Stimulated activated CD8-positive, alpha-beta memory T cell treated with anti-CD3 and anti-CD28 coated beads, Interleukin-15, amount 100 ng/mL, for 1 hour (primary cell): Measurements from ENCODE around the gene PPY.
"Not testable (repeated sequence)": the region's sequence is repeated elsewhere in the genome, so short reads cannot be mapped to it uniquely, and the experiment has no call there.

ENCODE experiments used
- DNase-seq: peaks from one replicate; pipeline ENCODE4 v3.0.0-alpha.2; 2020; ENCODE audit warnings: low read depth

The PPY gene

DNA sequence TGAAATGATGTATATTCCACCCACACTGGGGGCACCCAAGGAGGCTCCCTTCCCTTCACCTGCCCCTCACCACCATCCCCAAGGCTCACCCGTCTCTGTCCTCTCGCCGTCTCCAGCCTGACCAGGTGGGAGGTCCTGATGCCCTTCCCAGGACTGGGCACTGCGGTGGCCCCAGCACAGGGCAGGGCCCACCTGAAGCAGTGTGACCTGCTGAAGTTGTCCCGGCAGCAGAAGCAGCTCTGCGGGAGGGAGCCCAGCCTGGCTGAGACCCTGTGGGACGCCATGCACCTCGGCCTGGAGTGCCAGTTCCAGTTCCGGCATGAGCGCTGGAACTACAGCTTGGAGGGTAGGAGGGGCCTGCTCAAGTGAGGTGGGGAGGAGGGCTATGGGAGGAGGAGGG lies 9.9 kb downstream of the PPY start:
- DNase-seq: no peak

DNA sequence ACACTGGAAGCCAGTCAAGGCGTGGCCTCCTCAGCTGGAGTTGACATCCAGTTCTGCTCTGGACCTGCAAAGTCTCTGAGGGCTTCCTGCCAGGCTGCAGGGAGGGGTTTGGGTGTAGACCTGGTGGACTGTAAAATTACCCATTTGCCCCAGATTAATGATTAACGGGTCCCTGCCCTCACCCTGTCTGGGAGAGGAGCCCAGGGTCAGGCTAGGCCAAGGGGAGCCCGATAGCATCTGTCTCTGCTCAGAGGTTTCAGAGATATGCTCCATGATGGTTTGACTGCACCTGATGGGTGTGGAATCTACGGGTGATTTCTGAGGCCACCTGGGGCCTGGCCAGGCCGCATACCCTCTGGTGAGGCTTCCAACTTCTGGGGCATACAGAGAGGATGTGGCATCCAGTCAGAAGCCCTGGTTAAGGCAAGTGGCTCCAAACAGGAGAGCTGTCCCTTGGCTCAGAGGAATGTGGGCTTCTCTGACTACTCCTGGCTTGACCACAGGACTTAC lies 11.2 kb downstream of the PPY start:
- no peak for DNase-seq

DNA sequence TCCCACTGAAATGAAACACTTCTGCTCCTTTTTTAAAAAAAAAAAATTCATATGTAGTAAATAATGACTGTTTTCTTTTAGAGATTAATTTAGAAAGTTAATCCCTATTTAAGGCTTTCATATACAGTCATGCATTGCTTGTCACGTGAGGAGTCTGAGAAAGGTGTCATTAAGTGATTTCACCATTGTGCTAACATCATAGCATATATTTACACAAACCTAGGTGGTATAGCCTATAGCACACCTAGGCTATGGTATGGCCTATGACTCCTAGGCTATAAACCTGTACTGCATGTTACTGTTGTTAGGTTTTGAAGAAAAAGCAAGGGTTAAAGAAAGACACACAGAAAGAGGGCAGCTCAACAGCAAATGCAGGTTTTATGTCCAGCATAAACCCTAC lies 13.7 kb downstream of the PPY start:
- DNase-seq: no peak

DNA sequence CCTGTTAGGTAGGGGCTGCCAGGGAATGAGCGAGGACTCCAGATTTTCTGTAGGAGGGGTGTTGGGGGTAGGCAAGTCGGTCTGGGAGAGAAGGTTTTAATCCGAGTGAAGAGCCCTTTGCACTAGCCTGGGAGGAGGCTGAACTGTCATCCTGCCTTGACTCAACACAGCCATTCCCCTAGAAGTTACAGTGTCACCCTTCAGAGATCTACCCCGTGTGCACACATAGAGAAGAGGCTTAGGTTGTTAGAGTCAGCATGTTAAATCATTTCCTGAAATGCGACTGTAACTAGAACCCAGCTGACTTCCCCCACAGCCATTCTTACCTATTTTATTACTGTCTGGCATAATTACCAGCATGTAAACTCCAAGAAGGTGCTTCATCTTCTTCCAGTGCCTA lies 14.3 kb downstream of the PPY start:
- DNase-seq: not testable (repeated sequence)

DNA sequence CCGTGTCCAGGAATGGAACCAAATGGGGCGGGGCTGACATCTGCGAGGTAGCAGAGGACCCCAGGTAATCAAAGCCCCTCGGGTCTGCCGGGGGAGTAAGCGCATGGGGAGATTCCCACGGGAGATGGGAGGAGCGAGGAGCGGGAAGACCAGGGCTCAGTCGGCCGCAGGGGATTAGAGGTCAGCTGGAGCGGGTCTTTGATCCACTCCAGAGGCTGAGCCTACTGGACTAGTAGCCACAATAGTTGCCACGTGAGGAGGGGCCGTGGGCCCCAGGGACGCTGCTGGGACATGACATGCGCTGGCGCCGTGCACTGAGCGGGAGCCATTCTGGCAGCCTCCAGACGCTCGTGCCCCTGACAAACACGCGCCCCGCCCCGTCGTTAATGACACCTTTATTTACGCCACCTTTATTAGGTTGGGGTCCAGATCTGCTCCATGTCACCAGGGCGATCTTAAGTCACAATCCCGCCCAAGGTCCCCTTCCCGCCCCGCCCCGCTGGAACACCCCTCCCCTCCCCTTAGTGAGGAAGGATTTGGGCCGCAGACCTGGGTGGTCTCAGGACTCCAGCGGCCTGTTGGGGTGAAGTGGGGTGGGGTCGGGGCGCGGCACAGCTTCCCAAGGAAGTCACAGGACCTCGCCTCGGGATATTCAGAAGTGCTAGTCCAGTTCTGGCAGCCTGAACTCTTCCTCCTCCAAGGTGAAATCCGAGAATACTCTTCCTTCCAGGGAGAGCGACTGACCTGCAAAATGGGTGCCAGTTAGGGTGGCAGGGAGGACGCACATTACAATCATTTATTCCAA lies 15.0 kb downstream of the PPY start:
- no peak for DNase-seq

DNA sequence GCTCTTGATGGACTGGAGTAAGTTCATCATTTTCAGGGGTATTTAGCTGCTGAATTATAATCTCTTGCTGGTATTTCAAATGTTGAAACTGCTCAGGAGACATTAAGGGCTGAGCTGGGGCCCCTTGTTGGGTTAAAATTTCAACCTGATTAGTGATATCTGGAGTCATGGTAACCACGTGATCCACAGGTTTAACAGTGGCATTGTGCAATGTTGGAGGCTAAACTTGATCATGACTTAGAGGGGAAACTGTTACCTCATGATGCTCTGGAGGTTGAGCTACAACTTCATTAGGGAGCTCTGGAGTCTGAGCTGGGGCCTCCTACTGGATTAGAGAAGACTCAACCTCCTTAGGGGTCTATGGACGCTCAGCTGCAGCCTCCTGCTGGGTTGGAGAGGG lies 17.7 kb downstream of the PPY start:
- no peak for DNase-seq

DNA sequence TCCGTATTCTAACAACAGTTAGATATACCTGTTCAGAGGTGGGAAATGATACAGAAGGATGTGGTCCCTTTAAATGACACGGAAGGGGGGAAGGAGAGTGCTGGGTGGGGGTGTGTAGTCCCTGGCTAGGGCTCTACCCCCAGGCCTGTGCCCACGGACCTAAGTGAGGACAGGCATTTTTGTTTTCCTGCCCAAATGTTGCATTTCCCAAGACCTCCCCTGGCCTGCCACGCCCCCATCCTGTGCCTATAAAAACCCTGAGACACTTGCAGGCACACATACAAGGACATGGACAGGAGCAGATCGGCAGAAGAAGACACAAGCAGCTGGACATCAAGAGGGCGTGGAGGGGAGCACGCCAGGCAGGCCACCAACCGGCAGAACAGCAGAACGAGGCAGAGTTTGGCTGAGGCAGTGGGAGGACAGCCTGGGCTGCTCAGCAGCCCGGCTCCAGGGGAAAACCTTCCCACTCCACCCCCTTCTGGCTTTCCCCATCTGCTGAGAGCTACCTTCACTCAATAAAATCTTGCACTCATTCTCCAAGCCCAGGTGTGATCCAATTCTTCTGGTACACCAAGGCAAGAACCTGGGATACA lies 21.7 kb downstream of the PPY start:
- DNase-seq: no peak

DNA sequence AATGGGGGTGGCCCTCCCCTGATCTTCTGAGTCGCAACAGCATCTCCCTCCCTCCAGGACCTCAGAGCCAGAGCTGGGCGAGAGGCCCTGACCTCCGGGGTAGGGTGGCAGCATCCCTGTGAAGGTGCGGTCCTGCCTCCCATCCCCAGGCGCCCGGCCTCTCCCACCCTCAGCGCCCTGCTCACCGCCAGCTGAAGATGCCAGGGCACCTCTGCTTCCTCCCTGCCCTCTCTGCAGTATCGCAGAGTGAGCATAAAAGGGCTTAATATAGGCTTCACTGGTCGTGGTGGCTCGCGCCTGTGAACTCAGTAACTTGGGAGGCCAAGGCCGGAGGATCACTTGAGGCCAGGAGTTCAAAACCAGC lies 24.3 kb downstream of the PPY start:
- no peak for DNase-seq

DNA sequence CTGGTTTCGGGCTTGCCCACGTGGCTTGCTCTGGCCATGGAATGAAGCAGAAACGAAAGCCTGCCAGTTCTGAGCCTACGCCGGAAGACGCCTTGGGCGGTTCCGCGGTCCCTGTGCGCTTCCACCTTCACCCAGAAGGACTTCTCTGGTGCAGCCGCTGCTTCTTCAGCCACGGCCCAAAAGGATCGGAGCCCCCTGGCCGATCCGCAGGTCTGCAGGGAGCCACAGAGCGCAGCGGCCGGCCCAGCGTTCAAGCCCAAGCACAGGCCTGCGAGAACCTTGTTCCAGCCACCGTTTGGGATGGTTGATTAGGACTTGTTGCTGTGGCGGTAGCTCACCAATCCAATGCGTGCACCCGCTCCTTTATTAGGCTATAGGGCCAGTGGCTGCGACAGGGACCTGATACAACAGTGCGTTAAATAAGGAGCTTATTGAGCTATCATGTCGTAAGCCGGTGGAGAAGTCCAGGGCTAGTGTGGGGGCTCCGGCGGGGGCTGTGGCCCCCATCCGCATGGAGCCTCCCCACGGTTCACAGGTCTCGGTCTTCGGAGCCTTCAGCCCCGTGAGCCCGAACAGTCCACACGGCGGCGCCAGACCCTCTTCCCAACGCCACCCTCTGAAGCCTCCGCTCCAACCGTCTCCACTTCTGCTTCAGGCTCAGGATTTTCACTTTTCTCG lies 24.8 kb downstream of the PPY start:
- DNase-seq: no peak

DNA sequence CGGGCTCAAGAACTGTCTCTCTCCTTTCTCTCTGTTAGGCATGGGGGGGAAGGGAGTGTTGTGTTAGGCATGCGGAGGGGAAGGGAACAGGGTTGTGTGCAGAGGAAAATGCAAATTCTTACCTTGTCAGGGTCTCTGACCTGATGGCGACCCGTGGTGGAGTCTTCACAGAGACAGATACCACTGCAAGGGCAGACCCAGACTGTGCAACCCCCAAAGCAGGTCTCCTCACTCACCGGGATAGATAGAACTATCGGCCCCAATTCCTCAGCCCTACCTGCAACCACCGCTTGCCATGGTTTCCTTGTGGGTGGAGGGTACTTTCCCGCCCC lies 25.3 kb downstream of the PPY start:
- DNase-seq: no peak

DNA sequence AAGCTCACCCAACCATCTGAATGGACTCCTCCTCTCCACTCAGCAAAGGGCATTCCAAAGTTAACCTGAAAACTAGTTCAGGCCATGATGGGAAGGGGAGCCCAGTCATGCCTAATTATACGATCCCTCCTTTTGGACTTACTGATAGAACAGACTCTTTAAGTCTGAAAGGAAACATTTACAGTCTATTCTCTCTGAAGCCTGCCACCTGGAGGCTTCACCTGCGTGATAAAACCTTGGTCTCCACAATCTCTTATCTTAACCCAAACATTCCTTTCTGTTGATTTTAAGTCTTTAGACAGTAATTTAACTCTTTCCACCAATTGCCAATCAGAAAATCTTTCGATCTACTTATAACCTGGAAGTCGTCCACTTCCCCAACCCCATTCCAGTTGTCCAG lies 25.9 kb downstream of the PPY start:
- no peak for DNase-seq

DNA sequence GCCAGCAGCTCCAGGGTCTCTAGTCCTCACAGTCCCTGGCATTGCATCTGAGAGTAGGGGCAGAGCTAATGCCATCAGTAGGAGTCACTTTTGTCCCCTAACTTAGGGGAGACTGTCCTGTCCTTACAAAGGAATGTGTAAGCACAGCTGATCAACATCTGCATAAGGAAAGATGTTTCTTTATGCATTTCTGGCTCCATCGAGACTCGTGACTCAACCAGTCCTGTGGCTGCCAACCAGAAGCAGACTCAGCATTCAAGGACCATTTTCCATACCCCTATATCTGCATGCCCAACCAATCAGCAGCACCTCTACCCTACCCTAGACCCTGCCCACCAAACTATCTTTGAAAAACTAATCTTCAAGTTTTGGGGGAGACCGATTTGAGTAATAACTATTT lies 26.7 kb downstream of the PPY start:
- DNase-seq: no peak

DNA sequence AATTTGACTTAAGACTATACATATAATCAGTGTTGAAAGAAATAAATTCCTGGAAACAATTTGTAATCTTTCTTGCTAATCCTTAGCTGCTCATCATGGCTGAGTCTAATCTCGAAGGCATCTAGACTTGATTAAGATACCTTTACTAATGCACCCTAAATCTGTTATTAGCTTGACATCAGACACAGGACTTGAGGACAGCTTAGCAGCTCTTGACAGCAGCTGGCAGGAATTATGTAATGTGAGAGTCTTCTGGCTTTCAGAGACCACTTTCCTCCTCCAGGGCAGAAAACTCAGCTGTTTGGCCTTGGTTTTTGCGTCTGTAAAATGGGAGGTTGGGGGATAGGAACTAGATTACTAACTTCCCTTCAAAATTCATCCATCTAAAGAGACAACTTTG lies 27.8 kb downstream of the PPY start:
- DNase-seq: no peak

DNA sequence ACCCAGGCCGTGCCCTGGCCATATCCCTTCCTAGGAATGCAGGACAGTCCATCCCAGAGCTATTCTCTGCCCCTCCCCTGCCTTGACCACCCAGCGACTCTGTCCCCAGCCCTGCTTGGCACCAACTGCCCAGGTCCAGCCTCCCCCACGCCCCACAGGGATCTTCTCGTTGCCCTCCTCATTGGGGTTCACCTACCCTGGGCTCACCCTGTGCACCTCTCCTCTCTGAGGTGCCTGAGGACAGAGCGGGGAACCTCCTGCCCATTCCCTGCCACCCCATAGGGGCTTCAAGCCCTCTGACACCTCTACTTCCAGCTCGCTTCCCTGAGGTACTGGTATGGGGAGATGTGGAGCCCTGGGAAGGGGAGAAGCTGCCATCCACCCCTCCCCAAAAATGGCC lies 28.7 kb downstream of the PPY start:
- no peak for DNase-seq

DNA sequence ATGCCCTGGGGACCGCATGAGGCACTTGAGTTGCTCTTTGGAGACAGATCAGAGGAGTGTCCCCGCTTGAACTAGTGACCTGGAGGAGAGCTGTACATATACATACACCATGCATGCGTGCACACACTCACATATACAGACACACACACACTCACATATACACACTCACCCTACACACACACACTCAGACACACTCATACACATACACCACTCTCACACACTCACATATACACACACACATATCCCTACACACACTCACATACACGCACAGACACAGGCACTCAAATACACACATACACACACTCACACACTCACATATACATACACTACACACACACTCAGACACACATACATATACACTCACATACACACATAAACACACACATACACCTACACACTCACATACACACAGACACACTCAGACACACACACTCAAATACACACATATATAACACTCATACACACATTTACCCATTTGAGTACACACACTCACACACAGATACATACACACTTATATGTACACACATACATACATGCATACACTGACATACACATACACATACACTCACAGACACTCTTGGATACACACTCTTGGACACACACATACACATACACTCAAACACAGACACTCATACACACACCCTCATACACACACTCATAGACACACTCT lies 29.5 kb downstream of the PPY start:
- no peak for DNase-seq

DNA sequence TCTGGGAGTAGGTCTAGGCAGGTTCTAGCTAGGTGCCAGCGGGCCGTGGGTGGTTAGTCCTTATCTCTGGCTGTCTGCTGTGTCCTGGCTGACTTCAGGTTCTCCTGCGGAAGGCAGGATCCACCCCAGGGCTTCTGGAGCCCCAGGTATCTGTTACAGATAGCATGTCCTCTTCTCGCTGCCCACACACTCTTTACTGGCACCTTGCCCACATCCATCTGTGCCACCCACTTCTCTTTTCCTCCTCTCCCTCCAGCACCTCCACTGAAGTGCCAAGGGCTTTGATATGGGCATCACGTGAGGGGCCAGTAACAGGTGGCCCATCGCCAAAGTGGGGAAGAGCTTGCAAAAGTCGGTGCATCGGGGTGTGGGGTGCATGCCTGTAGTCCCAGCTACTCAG lies 30.4 kb downstream of the PPY start:
- no peak for DNase-seq

DNA sequence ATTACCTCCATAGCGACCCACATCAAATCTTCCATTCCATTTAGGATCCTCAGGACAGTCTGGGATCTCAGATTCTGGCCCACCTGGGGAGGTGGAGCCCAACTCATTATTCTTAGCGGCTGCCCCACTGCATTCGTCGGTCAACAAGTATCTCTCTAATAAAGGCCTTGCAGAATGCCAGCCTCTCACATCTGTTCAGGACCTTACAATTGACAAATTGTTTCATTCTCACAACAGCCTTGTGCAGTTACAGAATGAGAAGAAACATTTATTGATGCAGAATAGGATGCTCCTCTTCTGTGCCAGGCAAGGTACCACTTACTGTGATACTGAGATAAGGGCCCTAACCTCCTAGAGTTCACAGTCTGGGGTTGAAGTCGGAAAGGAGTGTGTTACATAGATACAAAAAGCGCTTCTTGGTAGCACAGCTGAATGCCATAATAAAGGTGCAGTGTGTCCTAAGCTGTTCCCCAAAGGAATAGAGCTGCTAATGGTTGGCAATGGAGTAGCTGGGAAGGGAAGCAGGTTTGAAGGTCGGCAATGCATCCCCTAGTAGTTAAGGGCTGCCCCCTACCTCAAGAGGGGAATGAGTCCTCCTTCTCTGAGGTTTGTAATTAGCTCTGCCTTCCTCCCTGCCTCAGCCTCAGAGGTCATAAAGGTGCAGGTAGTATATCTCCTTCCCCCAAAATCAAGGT lies 32.6 kb downstream of the PPY start:
- DNase-seq: no peak

DNA sequence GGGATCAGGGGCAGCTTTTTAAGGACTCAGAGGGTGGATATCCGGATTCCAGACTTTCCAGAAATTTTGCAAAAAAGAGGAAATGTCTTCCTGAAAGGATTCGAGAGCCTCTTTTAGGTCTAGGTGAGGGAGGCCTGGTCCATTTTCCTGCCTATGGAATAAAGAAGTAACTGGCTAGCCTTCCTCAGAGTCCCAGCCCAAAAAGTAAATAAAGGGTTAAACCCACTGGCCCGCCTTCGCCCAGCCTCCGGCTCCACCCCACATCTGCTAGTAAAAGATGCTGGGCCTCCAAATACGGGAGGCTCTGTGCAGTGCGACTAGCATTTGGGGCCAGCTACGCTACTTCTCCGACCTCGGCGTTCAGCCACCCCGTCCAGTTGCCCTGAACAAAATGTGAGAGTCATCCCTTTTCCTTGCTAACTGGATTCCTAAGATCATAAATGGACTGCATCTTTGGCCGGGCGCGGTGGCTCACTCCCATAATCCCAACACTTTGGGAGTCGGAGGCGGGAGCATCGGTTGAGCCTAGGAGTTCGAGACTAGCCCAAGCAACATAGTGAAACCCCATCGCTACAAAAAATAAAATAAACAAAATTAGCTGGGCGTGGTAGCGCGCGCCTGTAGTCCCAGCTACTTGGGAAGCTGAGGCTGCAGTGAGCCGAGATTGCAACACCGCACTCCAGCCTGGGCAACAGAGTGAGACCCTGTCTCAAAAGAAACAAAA lies 34.1 kb downstream of the PPY start:
- no peak for DNase-seq

DNA sequence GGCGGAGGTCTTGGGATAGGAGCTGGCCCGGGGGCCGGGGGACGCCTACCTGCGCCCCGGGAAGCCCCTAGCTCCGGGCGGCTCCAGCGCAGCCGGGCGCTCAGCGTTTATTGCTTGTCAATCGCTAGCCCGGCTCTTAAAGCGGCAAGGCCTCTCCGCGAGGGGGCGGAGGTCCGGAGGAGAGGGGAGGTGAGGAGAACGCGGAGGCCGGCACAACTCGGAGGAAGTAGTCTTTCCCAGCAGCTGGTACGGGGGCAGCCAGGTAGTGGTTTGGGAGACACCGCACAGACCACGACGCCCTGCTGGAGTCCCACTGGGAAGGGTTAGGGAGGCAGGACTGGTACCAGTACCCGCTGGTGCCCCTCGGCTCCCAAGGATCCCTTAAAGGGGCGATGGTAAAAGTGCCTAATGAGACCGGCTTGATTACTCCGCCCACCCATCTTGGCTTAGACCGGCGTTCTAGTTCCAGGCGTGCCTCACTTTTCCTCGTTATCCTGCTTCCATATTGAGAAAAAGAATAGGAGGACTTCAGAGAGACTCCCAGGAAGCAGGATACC lies 34.8 kb downstream of the PPY start, which contains the start of gene MPP2:
Gene MPP2, minus strand, starts transcription at position 112 of the 557 bp plus-strand sequence. CDS start 3,076 bp downstream, outside the sequence.
- peak; percentile 27 for DNase-seq

DNA sequence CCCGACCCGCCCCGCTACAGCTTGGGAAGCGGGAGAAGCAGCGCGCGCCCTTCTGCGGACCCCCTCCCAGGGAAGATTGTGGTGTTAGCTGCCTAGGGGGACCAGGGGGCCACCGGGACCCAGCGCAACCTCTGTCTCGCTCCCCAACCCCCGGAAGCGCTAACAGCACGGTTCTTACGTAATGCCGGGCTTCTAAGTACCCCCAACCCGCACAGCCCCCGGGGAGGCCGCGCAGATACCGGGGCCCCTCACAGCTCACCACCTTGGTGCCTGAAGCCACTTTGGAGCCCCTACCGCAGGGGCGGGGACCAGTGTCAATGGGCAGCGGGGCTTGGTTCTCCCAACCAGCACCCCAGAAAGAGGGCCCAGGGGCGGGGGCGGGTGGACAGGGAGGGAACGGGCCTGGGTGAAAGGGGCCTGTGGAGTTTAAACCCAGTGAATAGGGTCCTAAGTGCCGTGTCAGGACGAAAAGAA lies 35.3 kb downstream of the PPY start:
- DNase-seq: no peak
